Activated CD4-positive, alpha-beta memory T cell treated with anti-CD3 and anti-CD28 coated beads for 36 hours (primary cell): ENCODE data around the gene LIMK1. TPM values are rescaled to one million over a fixed set of nuclear protein-coding genes. Genes with fewer than 3 reads are reported as not detected.

Source experiments
- CTCF ChIA-PET: fragments of 350-600 bp; sonication (Branson Sonifier 250); formaldehyde crosslinking; loops from one replicate; lab custom pipeline; 2021; ENCODE audit warnings: antibody characterized with exemption, inconsistent platforms; lab: Charles Lee
- POLR2A ChIA-PET: fragments of 350-600 bp; sonication (Branson Sonifier 250); formaldehyde crosslinking; loops from one replicate; lab custom pipeline; 2021; ENCODE audit warnings: antibody characterized with exemption; lab: Charles Lee
- DNase-seq: peaks from one replicate; pipeline ENCODE4 v3.0.0-alpha.2; 2020
- H3K27ac Mint-ChIP-seq: one replicate; pipeline ENCODE4 v1.8.0; 2021; ENCODE audit warnings: mixed read lengths
- H3K27me3 Mint-ChIP-seq: one replicate; pipeline ENCODE4 v1.8.0; 2021; ENCODE audit warnings: mixed read lengths
- H3K36me3 Mint-ChIP-seq: one replicate; pipeline ENCODE4 v1.8.0; 2021; ENCODE audit warnings: mixed read lengths
- H3K4me1 Mint-ChIP-seq: one replicate; pipeline ENCODE4 v1.8.0; 2021; ENCODE audit warnings: low read depth, mixed read lengths
- H3K4me3 Mint-ChIP-seq: one replicate; pipeline ENCODE4 v1.8.0; 2021; ENCODE audit warnings: mild to moderate bottlenecking, mixed read lengths
- H3K9me3 Mint-ChIP-seq: one replicate; pipeline ENCODE4 v1.8.0; 2021; ENCODE audit warnings: mixed read lengths
- intact Hi-C: fragments of 100-400 bp; cut with micrococcal nuclease; formaldehyde crosslinking; loops from one replicate; pipeline ENCODE4 v1.15.1; 2023
- total RNA-seq, 2 experiments: library from RNA; stranded (reverse); gene quantifications; one replicate each; pipeline ENCODE4 v1.2.3, GENCODE V29; 2021

The LIMK1 gene
- total RNA-seq, 2 experiments from 2014 or later, result 16.4 to 16.9 TPM

DNA sequence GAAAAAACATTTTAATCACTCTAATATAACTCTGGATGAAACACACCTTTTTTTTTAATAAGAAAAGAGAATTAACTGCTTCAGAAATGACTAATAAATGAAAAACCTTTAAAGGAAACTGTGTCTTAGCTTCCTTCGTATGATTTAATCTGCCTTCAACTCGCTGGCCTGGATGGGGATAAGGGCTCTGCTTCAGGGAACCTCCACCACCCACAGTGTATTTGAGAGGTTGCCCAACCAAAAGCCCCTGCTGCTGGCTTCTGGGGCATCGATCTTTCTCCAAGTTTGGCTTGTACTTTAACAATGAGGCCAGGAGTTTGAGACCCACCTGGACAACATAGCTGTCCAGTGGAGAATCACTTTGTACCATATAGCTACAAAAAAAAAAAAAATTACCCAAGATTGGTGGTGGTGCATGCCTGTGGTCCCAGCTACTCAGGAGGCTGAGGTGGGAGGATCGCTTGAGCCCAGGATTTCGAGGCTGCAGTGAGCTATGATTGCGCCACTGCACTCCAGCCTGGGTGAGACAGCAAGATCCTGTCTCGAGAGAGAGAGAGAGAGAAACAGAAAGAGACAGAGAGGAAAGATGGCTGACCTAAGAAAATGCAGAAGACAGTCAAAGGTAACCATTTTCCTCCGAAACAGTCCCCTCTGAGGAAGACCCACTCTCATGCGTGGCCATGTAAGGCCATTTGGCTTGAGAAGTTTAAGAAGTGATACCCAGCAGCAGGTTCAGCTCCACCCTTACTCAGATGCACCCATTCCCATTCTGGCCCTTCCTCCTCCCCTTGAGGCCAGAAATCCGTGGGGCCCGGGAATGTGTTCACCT lies 13.6 kb upstream of the LIMK1 start:
- H3K9me3 Mint-ChIP-seq, result no peaks in the 10 kb centered on the region
- no peak overlapping the region for H3K27ac Mint-ChIP-seq
- H3K27me3 Mint-ChIP-seq, result no peaks in the 10 kb centered on the region
- H3K4me1 Mint-ChIP-seq, result no peaks in the 10 kb centered on the region
- H3K36me3 Mint-ChIP-seq, result no peaks in the 10 kb centered on the region
- H3K4me3 Mint-ChIP-seq, result no peak overlapping the region
- ChIA-PET POLR2A (interaction anchor here (0.6 kb wide), 1 partner anchor 71 kb away, joined by 3 read pairs; no protein-coding TSS in a partner anchor), CTCF (interaction anchor here (0.6 to 4.9 kb wide), 7 partner anchors 22 to 331 kb away, joined by 3 to 29 read pairs (median 4); no protein-coding TSS in a partner anchor)
- DNase-seq, result no peak
- intact Hi-C loops, result loop anchor here (2.0 to 5.0 kb wide), 3 partner anchors 105 to 332 kb away; partner anchors contain the start of gene EIF4H

DNA sequence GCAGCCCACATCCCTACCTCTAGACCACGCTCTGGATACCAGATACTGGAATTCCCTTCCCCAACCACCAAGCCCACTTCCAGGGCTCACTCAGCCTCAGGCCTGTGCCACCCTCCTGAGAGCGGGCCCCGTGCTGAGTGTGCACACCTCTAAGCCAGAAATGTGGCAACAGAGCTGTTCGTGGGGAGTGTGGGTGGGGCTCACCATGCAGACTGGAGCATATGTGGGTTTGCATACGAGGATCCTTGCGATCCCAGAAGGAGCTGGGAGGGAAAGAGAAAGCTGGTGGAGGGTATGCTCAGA lies 13.0 kb upstream of the LIMK1 start:
- DNase-seq, result no peak
- intact Hi-C loops, result no loop called here
- Mint-ChIP-seq H3K9me3 (no peaks in the 10 kb centered on the region), H3K36me3 (no peaks in the 10 kb centered on the region), H3K27ac (no peak overlapping the region), H3K4me3 (no peak overlapping the region), H3K4me1 (no peaks in the 10 kb centered on the region), H3K27me3 (no peaks in the 10 kb centered on the region)
- POLR2A ChIA-PET, result interaction anchor here (0.5 kb wide), 1 partner anchor 338 kb away, joined by 3 read pairs; no protein-coding TSS in a partner anchor
- CTCF ChIA-PET, result interaction anchor here (1.3 to 4.9 kb wide), 3 partner anchors 113 to 331 kb away, joined by 3 to 29 read pairs (median 7); no protein-coding TSS in a partner anchor

DNA sequence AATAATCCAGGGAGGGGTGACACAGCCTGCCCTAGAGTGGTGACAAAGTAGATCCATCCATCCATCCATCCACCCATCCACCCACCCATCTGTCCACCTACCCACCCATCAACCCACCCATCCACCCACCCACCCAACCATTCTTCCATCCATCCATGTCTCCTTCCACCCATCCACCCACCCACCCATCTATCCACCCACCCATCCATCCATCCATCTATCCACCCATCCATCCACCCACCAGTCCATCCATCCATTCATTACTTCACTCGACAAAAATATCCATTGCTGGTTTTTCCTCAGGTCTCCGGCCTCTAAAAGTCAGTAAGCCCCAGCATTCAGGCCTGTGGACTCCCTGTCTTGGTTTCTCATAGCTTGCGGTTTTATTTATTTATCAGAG lies 12.5 kb upstream of the LIMK1 start:
- intact Hi-C loops, result no loop called here
- Mint-ChIP-seq H3K9me3 (no peaks in the 10 kb centered on the region), H3K36me3 (no peaks in the 10 kb centered on the region), H3K27ac (no peak overlapping the region), H3K4me1 (no peaks in the 10 kb centered on the region), H3K4me3 (no peak overlapping the region), H3K27me3 (no peaks in the 10 kb centered on the region)
- ChIA-PET CTCF (interaction anchor here (1.7 to 4.9 kb wide), 2 partner anchors 135 to 330 kb away, joined by 7 to 29 read pairs; no protein-coding TSS in a partner anchor), POLR2A (interaction anchor here (0.5 kb wide), 1 partner anchor 338 kb away, joined by 3 read pairs; no protein-coding TSS in a partner anchor)
- DNase-seq, result no peak

DNA sequence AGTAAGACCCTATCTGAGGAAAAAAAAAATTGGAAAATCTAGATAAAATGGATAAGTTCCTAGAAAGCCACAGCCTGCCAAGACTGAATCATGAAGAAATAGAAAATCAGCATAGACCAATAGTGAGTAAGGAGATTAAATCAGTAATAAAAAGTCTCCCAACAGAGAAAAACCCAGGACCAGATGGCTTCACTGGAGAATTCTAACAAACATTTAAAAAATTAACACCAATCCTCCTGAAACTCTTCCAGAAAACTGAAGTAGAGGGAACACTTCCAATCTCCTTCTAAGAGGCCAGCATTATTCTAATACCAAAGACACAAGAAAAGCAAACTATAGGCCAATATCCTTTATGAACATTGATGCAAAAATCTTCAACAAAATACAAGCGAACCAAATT lies 8.8 kb upstream of the LIMK1 start:
- Mint-ChIP-seq H3K27ac (no peak overlapping the region), H3K27me3 (no peaks in the 10 kb centered on the region), H3K4me3 (no peak overlapping the region), H3K4me1 (no peaks in the 10 kb centered on the region), H3K9me3 (no peaks in the 10 kb centered on the region), H3K36me3 (no peaks in the 10 kb centered on the region)
- ChIA-PET POLR2A (no interaction called here), CTCF (interaction anchor here (1.0 kb wide), 1 partner anchor 327 kb away, joined by 3 read pairs; no protein-coding TSS in a partner anchor)
- intact Hi-C loops, result no loop called here
- no peak for DNase-seq

DNA sequence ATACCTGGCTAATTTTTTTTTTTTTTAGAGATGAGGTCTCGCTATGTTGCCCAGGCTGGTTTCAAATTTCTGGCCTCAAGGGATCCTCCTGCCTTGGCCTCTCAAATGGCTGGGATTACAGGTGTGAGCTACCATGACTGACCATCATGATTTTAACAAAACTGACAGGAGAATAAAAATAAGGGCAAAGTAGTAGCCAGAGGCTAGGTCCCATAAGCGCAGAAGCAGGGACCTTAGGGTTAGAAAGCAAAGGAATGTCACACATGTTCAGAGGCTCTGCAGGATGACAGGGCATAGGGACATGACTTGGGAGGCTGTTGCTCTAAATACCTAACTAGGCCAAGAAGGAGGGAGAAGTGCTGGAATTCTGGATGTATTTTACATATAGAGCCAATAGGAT lies 5.1 kb upstream of the LIMK1 start:
- DNase-seq, result no peak
- intact Hi-C loops, result no loop called here
- ChIA-PET POLR2A (no interaction called here), CTCF (no interaction called here)
- Mint-ChIP-seq H3K4me3 (no peak overlapping the region), H3K4me1 (peaks cover 2% of the 10 kb centered on the region), H3K27ac (no peak overlapping the region), H3K9me3 (no peaks in the 10 kb centered on the region), H3K27me3 (no peaks in the 10 kb centered on the region), H3K36me3 (no peaks in the 10 kb centered on the region)

DNA sequence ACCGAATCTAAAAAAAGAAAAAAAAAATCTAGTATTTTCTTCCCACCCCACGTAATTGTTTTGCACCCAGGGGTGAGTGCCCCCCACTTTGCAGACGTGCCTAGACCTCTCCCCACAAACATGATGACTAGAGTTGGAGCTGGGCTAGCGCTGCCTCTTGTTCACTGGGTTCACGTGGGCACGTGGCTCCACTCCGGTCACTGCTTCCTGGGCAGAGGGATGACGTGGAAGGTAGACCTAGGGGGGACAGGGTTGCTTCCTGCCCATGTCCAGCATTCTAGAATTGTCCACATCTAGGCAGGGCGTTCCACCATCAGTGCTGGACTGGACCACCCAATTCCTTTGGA lies 861 bp upstream of the LIMK1 start:
- ChIA-PET POLR2A (interaction anchor here (0.6 to 1.7 kb wide), 3 partner anchors 12 to 91 kb away, joined by 3 to 10 read pairs (median 4); no protein-coding TSS in a partner anchor), CTCF (no interaction called here)
- Mint-ChIP-seq H3K36me3 (peaks cover 4% of the 10 kb centered on the region), H3K27ac (no peak overlapping the region), H3K27me3 (no peaks in the 10 kb centered on the region), H3K4me1 (peaks cover 7% of the 10 kb centered on the region), H3K9me3 (no peaks in the 10 kb centered on the region), H3K4me3 (no peak overlapping the region)
- DNase-seq, result no peak
- intact Hi-C loops, result loop anchor here (2.0 to 5.0 kb wide), 2 partner anchors 90 to 172 kb away; partner anchors contain the start of genes EIF4H and RFC2

DNA sequence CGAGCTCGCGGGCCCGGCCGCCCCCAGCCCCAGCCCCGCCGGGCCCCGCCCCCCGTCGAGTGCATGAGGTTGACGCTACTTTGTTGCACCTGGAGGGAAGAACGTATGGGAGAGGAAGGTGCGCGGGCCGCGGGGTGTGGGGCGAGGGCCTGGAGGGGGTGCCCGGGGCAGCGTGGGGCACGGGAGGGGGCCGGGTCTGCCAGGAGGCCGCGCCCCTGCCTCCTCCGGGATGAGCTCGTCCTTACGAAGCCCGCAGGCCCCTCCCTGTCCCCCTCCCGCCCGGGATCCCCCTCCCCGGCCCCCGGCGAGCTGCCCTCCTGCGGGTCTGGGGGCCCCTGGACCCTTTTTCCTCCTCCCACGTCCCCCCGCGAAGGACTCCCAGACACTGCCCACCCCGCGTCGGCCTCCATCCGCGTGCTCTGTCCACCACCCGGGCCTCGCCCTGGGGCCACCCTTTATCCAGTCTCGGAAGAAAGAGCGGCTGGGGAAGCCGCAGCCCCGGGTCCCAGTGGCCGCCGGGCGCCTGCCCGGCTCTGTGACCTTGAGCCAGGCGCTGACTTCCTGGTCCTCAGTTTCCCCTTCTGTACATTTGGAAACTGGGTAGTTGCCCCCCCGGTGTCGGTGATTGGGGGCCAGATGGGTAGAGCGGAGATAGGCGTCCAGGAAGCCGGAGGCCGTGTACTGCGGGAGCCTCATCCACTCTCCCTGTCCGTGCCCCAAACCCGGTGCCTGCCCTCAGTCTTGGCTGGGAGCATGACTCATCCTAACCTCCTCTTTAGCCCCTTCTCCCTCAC lies 521 bp downstream of the LIMK1 start:
- H3K36me3 Mint-ChIP-seq, result peaks cover 7% of the 10 kb centered on the region
- peak overlapping the region; percentile 83 for H3K4me3 Mint-ChIP-seq
- ChIA-PET CTCF (interaction anchor here (1.4 to 1.7 kb wide), 2 partner anchors 122 to 317 kb away, joined by 3 to 5 read pairs; no protein-coding TSS in a partner anchor), POLR2A (interaction anchor here (0.5 to 1.7 kb wide), 4 partner anchors 10 to 597 kb away, joined by 4 to 10 read pairs (median 6); partner anchors contain the start of gene EIF4H)
- H3K9me3 Mint-ChIP-seq, result no peaks in the 10 kb centered on the region
- peak overlapping the region; percentile 33 for H3K27ac Mint-ChIP-seq
- no peaks in the 10 kb centered on the region for H3K27me3 Mint-ChIP-seq
- intact Hi-C loops, result loop anchor here (1.0 to 5.0 kb wide), 3 partner anchors 10 to 171 kb away; partner anchors contain the start of genes EIF4H and RFC2
- DNase-seq, result peak; percentile 57
- peaks cover 7% of the 10 kb centered on the region for H3K4me1 Mint-ChIP-seq

DNA sequence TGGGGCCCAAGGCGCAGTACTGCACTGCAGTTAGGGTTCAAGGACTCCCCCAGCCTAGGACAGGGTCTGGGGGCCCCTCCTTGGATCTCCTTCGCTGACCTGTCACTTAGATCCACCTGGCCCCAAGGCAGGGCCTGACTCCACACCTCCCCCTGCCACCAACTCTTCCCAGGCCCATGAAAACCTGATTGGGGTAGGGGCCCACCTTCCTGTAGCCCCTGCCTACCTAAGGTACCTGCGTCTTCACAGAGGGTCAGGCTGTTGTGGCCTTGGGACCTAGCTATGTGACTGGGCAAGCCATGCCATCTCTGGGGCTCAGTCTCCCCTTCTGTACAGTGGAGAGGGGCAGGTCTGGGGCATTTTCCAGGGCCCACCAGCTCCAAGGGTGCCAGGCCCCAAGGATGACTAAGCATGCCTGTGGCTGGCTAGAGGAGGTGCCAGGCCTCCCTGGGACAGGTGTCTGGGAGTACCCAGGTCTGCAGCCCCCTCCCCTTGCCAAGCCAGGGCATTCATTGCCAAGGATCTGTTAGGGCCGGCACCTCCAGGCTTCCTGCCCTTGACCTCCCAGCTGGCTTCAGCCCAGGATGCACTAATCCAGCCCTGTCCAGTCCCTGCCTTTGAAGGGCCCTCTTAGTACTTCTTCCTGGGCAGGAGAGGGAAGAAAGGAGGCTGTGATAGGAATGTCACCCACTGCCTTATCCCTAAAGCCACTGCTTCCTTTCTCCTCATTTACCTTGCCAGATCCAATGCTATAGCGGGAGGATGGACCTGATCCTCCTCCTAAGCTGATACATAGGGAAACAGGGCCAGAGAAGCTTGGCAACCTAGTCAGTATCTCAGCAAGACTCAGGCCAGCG lies 1.3 kb downstream of the LIMK1 start:
- Mint-ChIP-seq H3K4me3 (peak overlapping the region; percentile 83), H3K27me3 (no peaks in the 10 kb centered on the region), H3K36me3 (peaks cover 7% of the 10 kb centered on the region), H3K4me1 (peaks cover 7% of the 10 kb centered on the region), H3K9me3 (no peaks in the 10 kb centered on the region), H3K27ac (peak overlapping the region; percentile 33)
- no peak for DNase-seq
- POLR2A ChIA-PET, result no interaction called here
- CTCF ChIA-PET, result interaction anchor here (1.7 kb wide), 1 partner anchor 121 kb away, joined by 5 read pairs; no protein-coding TSS in a partner anchor
- intact Hi-C loops, result loop anchor here (1.0 to 5.0 kb wide), 2 partner anchors 9 to 87 kb away; partner anchors contain the start of gene EIF4H

DNA sequence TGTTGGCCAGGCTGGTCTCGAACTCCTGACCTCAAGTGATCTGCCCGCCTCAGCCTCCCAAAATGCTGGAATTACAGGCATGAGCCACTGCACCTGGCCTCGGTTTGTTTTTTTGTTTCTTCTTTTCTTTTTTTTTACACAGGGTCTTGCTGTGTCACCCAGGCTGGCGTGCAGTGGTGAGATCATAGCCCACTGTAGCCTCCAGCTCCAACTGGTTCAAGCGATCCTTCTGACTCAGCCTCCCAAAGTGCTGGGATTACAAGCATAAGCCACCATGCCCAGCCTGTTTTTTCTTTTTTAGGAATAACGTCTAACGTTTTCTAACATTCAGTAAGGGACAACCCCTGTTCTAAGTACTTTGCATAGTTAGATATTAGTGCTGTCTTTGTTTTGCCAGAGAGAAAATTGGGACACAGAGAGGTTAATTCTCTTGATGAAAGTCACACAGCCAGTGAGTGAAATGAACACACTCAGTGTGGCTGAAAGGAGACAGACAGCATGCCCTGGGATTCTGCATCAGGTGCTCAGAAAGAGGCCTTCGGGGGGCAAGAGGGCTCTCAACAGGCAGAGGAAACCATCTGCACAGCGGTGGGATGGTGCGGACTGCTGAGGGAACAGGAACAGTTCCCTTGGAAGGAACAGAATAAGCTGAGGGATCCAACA lies 4.3 kb downstream of the LIMK1 start:
- DNase-seq, result no peak
- intact Hi-C loops, result no loop called here
- Mint-ChIP-seq H3K27me3 (no peaks in the 10 kb centered on the region), H3K4me1 (peaks cover 7% of the 10 kb centered on the region), H3K36me3 (peaks cover 7% of the 10 kb centered on the region), H3K27ac (no peak overlapping the region), H3K4me3 (no peak overlapping the region), H3K9me3 (no peaks in the 10 kb centered on the region)
- ChIA-PET POLR2A (no interaction called here), CTCF (no interaction called here)

DNA sequence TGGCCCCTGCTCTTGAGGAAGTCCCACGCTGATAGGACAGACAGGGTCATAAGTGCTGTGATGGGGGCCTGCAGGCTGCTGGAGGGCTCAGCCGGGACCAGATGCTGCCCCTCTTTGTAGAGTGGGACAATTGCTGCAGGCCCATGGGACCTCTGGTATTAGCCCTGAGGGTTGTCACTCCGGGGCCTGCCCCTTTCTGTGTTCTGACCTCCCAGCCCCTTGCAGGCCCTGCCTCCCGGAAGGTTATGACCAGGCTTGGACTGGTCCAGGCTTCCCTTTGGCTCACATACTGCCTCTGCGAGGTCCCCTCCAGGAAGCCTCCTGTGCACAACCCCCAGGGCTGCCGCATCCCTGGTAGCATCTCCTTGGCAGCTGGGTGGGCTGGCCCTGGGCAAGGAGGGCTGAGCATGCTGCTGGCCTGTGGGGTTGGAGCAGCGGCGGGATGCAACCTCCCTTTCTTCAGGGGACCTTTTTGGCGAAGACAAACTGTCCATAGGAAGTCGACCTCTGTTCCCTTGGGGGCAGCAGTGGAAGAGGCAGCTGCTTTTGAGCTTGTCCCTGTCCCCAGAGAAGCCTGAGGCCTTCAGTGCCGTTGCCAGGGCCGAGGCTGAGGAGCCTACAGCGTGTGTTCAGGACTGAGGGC lies 8.8 kb downstream of the LIMK1 start:
- peaks cover 3% of the 10 kb centered on the region for H3K36me3 Mint-ChIP-seq
- H3K4me3 Mint-ChIP-seq, result no peak overlapping the region
- ChIA-PET POLR2A (no interaction called here), CTCF (no interaction called here)
- H3K4me1 Mint-ChIP-seq, result peaks cover 17% of the 10 kb centered on the region
- no peaks in the 10 kb centered on the region for H3K27me3 Mint-ChIP-seq
- no peaks in the 10 kb centered on the region for H3K9me3 Mint-ChIP-seq
- DNase-seq, result no peak
- intact Hi-C loops, result no loop called here
- no peak overlapping the region for H3K27ac Mint-ChIP-seq
